ENCODE measurements around the gene TRIM42.

Gene TRIM42

DNA sequence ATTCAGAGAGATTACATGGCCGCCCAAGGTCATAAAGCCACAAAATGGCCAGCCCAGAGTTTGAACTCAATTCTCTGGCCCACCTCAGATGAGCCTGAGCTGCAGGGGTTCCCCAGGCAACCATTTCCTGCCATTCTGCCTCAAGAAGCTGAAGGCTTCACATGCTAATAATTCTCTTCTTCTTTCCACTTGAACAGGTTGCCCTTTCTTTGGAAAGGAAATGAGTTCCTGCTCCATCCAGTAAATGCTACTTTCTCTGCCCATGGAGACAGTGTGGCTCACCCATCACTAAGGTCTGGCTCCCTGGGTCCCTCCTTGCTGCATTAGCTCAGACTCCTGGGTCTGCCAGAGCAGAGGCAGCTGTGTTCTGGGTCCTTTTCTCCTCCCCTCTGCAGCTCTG, 48.2 kb downstream of the TRIM42 start (continued):
- TF ChIP-seq, protein P1, sequence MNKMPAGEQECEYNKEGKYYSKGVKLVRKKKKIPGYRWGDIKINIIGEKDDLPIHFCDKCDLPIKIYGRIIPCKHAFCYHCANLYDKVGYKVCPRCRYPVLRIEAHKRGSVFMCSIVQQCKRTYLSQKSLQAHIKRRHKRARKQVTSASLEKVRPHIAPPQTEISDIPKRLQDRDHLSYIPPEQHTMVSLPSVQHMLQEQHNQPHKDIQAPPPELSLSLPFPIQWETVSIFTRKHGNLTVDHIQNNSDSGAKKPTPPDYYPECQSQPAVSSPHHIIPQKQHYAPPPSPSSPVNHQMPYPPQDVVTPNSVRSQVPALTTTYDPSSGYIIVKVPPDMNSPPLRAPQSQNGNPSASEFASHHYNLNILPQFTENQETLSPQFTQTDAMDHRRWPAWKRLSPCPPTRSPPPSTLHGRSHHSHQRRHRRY (tag by site-specific recombination; IDR thresholded peaks at IDR 0.05): no peak
- TF ChIP-seq, protein P2, sequence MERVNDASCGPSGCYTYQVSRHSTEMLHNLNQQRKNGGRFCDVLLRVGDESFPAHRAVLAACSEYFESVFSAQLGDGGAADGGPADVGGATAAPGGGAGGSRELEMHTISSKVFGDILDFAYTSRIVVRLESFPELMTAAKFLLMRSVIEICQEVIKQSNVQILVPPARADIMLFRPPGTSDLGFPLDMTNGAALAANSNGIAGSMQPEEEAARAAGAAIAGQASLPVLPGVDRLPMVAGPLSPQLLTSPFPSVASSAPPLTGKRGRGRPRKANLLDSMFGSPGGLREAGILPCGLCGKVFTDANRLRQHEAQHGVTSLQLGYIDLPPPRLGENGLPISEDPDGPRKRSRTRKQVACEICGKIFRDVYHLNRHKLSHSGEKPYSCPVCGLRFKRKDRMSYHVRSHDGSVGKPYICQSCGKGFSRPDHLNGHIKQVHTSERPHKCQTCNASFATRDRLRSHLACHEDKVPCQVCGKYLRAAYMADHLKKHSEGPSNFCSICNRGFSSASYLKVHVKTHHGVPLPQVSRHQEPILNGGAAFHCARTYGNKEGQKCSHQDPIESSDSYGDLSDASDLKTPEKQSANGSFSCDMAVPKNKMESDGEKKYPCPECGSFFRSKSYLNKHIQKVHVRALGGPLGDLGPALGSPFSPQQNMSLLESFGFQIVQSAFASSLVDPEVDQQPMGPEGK (tag by site-specific recombination; IDR thresholded peaks at IDR 0.05): no peak
- TF ChIP-seq, protein P3, sequence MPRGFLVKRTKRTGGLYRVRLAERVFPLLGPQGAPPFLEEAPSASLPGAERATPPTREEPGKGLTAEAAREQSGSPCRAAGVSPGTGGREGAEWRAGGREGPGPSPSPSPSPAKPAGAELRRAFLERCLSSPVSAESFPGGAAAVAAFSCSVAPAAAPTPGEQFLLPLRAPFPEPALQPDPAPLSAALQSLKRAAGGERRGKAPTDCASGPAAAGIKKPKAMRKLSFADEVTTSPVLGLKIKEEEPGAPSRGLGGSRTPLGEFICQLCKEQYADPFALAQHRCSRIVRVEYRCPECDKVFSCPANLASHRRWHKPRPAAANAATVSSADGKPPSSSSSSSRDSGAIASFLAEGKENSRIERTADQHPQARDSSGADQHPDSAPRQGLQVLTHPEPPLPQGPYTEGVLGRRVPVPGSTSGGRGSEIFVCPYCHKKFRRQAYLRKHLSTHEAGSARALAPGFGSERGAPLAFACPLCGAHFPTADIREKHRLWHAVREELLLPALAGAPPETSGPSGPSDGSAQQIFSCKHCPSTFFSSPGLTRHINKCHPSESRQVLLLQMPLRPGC (tag by site-specific recombination; IDR thresholded peaks at IDR 0.05): no peak
- TF ChIP-seq, protein P4, sequence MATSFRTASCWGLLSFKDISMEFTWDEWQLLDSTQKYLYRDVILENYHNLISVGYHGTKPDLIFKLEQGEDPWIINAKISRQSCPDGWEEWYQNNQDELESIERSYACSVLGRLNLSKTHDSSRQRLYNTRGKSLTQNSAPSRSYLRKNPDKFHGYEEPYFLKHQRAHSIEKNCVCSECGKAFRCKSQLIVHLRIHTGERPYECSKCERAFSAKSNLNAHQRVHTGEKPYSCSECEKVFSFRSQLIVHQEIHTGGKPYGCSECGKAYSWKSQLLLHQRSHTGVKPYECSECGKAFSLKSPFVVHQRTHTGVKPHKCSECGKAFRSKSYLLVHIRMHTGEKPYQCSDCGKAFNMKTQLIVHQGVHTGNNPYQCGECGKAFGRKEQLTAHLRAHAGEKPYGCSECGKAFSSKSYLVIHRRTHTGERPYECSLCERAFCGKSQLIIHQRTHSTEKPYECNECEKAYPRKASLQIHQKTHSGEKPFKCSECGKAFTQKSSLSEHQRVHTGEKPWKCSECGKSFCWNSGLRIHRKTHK (tag by site-specific recombination; IDR thresholded peaks at IDR 0.05): no peak
- no peak for TF ChIP-seq ZNF202 (tag by site-specific recombination; IDR thresholded peaks at IDR 0.05; ENCODE audit: borderline replicate concordance)

DNA sequence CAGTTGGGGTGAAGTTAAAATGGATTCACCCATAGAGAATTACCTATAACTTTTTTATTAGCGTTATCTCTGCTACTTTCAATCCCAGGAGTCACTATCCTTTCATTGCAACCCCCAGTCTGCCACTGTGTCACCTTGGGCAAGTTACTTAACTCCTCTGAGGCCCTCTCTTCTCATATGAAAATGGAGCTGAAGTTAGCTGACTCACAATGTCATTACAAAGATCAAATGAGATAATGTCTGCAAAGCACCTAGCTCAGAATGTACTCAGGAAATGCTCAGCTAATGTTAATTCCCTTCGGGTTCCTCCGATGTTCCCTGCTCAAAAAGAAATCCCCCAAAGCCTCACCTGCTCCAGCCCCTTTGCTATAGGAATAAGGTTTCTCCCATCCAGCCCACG, 50.0 kb downstream of the TRIM42 start:
- TF ChIP-seq ZFP41 (tag by site-specific recombination; IDR thresholded peaks at IDR 0.05; ENCODE audit: borderline replicate concordance): no peak
- TF ChIP-seq ZNF37A (tag by site-specific recombination; IDR thresholded peaks at IDR 0.05): no peak
- TF ChIP-seq ZFHX2 (tag by site-specific recombination; conservative IDR thresholded peaks at IDR 0.05): no peak
- TF ChIP-seq ZNF354C (tag by site-specific recombination; IDR thresholded peaks at IDR 0.05; ENCODE audit: borderline replicate concordance, low read depth): no peak
- no peak for TF ChIP-seq RBAK (tag by site-specific recombination; IDR thresholded peaks at IDR 0.05)
- no peak for TF ChIP-seq ZNF112 (tag by site-specific recombination; IDR thresholded peaks at IDR 0.05)
- TF ChIP-seq, protein P5, sequence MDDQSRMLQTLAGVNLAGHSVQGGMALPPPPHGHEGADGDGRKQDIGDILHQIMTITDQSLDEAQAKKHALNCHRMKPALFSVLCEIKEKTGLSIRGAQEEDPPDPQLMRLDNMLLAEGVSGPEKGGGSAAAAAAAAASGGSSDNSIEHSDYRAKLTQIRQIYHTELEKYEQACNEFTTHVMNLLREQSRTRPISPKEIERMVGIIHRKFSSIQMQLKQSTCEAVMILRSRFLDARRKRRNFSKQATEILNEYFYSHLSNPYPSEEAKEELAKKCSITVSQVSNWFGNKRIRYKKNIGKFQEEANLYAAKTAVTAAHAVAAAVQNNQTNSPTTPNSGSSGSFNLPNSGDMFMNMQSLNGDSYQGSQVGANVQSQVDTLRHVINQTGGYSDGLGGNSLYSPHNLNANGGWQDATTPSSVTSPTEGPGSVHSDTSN (CRISPR knock-in tag; IDR thresholded peaks at IDR 0.05): no peak
- Histone ChIP-seq H3K4me1 (ENCODE audit: control insufficient read depth, insufficient read depth, low read length) (no peaks in the 10 kb centered on the region), H3K9me3 (ENCODE audit: control insufficient read depth, insufficient read depth, low read depth, low read length) (no peaks in the 10 kb centered on the region), H3K4me3 (ENCODE audit: low read depth, low read length) (no peak overlapping the region), H3K36me3 (ENCODE audit: control insufficient read depth in 2 of 2, insufficient read depth in 1 of 2, low read length in 2 of 2) (no peaks in the 10 kb centered on the region), H3K27ac (ENCODE audit: extremely low read depth, low read depth, low read length) (no peak overlapping the region)
- POLR2A ChIA-PET: no interaction called here
- CTCF ChIA-PET: interaction anchor here (0.6 kb wide), 1 partner anchor 164 kb away, joined by 4 read pairs; no protein-coding TSS in a partner anchor

DNA sequence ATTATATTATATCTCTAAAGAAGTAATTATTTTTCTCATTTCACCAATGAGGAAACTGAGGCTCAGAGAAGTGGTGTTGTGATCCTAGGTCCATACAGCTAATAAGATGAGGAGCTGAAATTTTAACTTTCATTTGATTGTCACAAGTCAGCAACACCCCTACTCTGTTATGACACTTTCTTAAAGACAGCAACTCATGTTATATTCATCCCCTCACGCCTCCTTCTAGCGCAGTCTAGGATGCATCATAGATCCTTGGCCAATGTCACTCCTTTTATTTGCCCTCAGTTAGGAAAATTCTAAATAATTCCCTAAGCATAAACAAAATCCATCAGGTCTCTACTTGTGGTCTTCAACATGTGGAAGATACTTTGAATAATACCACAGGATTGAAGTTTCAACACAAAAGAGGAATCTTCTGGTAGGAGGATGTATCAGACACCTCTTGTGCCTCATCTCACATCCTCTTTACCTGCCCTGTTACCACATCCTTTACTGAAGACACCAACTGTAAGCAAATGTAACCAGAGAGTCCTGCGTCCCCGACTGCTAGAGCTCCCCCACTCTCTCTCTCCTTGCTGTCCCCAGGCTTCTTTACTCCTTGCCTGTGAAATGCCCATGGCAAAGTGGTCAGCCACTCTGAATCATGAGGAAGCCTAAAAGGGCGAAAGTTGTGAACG, 53.7 kb downstream of the TRIM42 start:
- POLR2A ChIA-PET: no interaction called here
- CTCF ChIA-PET: interaction anchor here (0.6 to 0.7 kb wide), 2 partner anchors 386 to 1170 kb away, joined by 3 read pairs; no protein-coding TSS in a partner anchor
- H3K9me3 ChIP-seq (ENCODE audit: control insufficient read depth, insufficient read depth, low read depth, low read length): no peaks in the 10 kb centered on the region
- H3K4me3 ChIP-seq (ENCODE audit: low read depth, low read length): no peak overlapping the region
- no peak overlapping the region for H3K27ac ChIP-seq (ENCODE audit: extremely low read depth, low read depth, low read length)
- H3K36me3 ChIP-seq (ENCODE audit: control insufficient read depth in 2 of 2, insufficient read depth in 1 of 2, low read length in 2 of 2): no peaks in the 10 kb centered on the region
- no peak for TF ChIP-seq ZNF155 (tag by site-specific recombination; IDR thresholded peaks at IDR 0.05)
- no peak for TF ChIP-seq ZNF560 (tag by site-specific recombination; IDR thresholded peaks at IDR 0.05; ENCODE audit: borderline replicate concordance)
- no peak for TF ChIP-seq ZNF404 (tag by site-specific recombination; IDR thresholded peaks at IDR 0.05)
- no peak for TF ChIP-seq ZNF138 (tag by site-specific recombination; IDR thresholded peaks at IDR 0.05; ENCODE audit: borderline replicate concordance)
- TF ChIP-seq ZFP69B (tag by site-specific recombination; IDR thresholded peaks at IDR 0.05): no peak
- no peak for TF ChIP-seq ZFP41 (tag by site-specific recombination; IDR thresholded peaks at IDR 0.05; ENCODE audit: borderline replicate concordance)
- no peak for TF ChIP-seq MZF1 (tag by site-specific recombination; IDR thresholded peaks at IDR 0.05; ENCODE audit: borderline replicate concordance)
- TF ChIP-seq, protein P6, sequence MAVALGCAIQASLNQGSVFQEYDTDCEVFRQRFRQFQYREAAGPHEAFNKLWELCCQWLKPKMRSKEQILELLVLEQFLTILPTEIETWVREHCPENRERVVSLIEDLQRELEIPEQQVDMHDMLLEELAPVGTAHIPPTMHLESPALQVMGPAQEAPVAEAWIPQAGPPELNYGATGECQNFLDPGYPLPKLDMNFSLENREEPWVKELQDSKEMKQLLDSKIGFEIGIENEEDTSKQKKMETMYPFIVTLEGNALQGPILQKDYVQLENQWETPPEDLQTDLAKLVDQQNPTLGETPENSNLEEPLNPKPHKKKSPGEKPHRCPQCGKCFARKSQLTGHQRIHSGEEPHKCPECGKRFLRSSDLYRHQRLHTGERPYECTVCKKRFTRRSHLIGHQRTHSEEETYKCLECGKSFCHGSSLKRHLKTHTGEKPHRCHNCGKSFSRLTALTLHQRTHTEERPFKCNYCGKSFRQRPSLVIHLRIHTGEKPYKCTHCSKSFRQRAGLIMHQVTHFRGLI (tag by site-specific recombination; IDR thresholded peaks at IDR 0.05): no peak
- no peak for TF ChIP-seq KLF7 (tag by site-specific recombination; IDR thresholded peaks at IDR 0.05; ENCODE audit: borderline replicate concordance)
- no peak for TF ChIP-seq ZNF335 (tag by site-specific recombination; conservative IDR thresholded peaks at IDR 0.05)
- no peaks in the 10 kb centered on the region for H3K4me1 ChIP-seq (ENCODE audit: control insufficient read depth, insufficient read depth, low read length)
